Caco-2 (cell line): ENCODE measurements around the gene HELZ. TPM values are rescaled to one million over a fixed set of nuclear protein-coding genes. Genes with fewer than 3 reads are reported as not detected.

Experiments
- BruUV-seq: library from RNA; stranded (reverse); fragments of 400-500 nt; replicated peaks from 2 replicates; lab custom pipeline; 2021; lab: Mats Ljungman, UMichigan
- CTCF ChIA-PET: fragments of 300-600 bp; sonication (Branson Sonifier 250); formaldehyde crosslinking; loops from one replicate; lab custom pipeline; 2022; ENCODE audit warnings: antibody characterized with exemption; lab: Charles Lee
- POLR2A ChIA-PET: fragments of 300-600 bp; sonication (Branson Sonifier 250); formaldehyde crosslinking; loops from one replicate; lab custom pipeline; 2022; ENCODE audit warnings: antibody characterized with exemption; lab: Charles Lee
- DNase-seq, 2 experiments: peaks; one replicate each; pipeline versions ENCODE4 v3.0.0 to v3.0.0-alpha.2; 2020 to 2022
- H3K27me3 ChIP-seq: replicated peaks from 2 replicates; pipeline ENCODE4 v1.6.0; 2011; ENCODE audit warnings: low read length; ENCODE audit not compliant: control insufficient read depth, insufficient read depth
- H3K36me3 ChIP-seq: 2 replicates; pipeline ENCODE4 v1.5.1; 2011; ENCODE audit warnings: low read length; ENCODE audit not compliant: control insufficient read depth, insufficient read depth
- H3K4me1 ChIP-seq: fragments of 250-450 bp; sonication (Bioruptor Pico); 2 replicates; pipeline ENCODE4 v1.5.1; 2020; ENCODE audit warnings: mild to moderate bottlenecking
- H3K4me3 ChIP-seq: 2 replicates; pipeline ENCODE4 v1.5.1; 2011; ENCODE audit warnings: low read depth, mild to moderate bottlenecking, control low read depth, low read length
- H3K9me3 ChIP-seq: fragments of 250-450 bp; sonication (Bioruptor Pico); 2 replicates; pipeline ENCODE4 v1.5.1; 2020; ENCODE audit warnings: mild to moderate bottlenecking, moderate library complexity
- H3K27ac Mint-ChIP-seq: one replicate; pipeline ENCODE4 v1.8.0; 2022; ENCODE audit warnings: mixed read lengths; ENCODE audit not compliant: unreplicated experiment
- H3K27me3 Mint-ChIP-seq: one replicate; pipeline ENCODE4 v1.8.0; 2022; ENCODE audit warnings: mixed read lengths; ENCODE audit not compliant: insufficient read depth, unreplicated experiment
- H3K36me3 Mint-ChIP-seq: one replicate; pipeline ENCODE4 v1.8.0; 2022; ENCODE audit warnings: mild to moderate bottlenecking, mixed read lengths; ENCODE audit not compliant: insufficient read depth, unreplicated experiment
- H3K4me1 Mint-ChIP-seq: one replicate; pipeline ENCODE4 v1.8.0; 2022; ENCODE audit warnings: low read depth, mixed read lengths; ENCODE audit not compliant: unreplicated experiment
- H3K4me3 Mint-ChIP-seq: one replicate; pipeline ENCODE4 v1.8.0; 2022; ENCODE audit warnings: mild to moderate bottlenecking, moderate library complexity, mixed read lengths; ENCODE audit not compliant: unreplicated experiment
- H3K9me3 Mint-ChIP-seq: one replicate; pipeline ENCODE4 v1.8.0; 2022; ENCODE audit warnings: mixed read lengths; ENCODE audit not compliant: unreplicated experiment
- CTCF ChIP-seq, 2 experiments: fragments of 200-600 bp in 1 of 2; IDR thresholded peaks; 1 replicate in 1 of 2; 2 replicates in 1 of 2; pipeline versions ENCODE4 v1.5.1 to v1.8.0; 2011 to 2022; ENCODE audit warnings: antibody characterized with exemption in 1 of 2, control low read depth in 1 of 2, inconsistent platforms in 1 of 2, low read depth in 1 of 2, low read length in 1 of 2, mild to moderate bottlenecking in 1 of 2, moderate library complexity in 1 of 2; ENCODE audit not compliant: insufficient read depth in 1 of 2, severe bottlenecking in 1 of 2, unreplicated experiment in 1 of 2
- intact Hi-C: fragments of 100-400 bp; cut with micrococcal nuclease; formaldehyde crosslinking; loops from one replicate; pipeline ENCODE4 v1.10.0; 2022; ENCODE audit not compliant: unreplicated experiment
- total RNA-seq: library from RNA; stranded (reverse); gene quantifications from 2 replicates; pipeline ENCODE4 v1.2.3, GENCODE V29; 2022

The HELZ gene
- total RNA-seq, 1 experiment from 2014 or later: 63.8 TPM

- CTCF ChIA-PET: interaction anchor here (0.5 kb wide), 1 partner anchor 126 kb away, joined by 3 read pairs; no protein-coding TSS in a partner anchor
- no peak overlapping the region for H3K4me3 Mint-ChIP-seq
Measured at GRCh38 chr17:67186782-67187181, 58.2 kb downstream of the HELZ start.

GRCh38 chr17:67183531-67183930, 61.5 kb downstream of the HELZ start:
- H3K36me3 ChIP-seq: no peaks in the 10 kb centered on the region

More at GRCh38 chr17:67186782-67187181, 58.2 kb downstream of the HELZ start:
- Histone ChIP-seq H3K4me3 (no peak overlapping the region), H3K9me3 (no peaks in the 10 kb centered on the region), H3K36me3 (no peaks in the 10 kb centered on the region), H3K27me3 (no peaks in the 10 kb centered on the region), H3K4me1 (no peaks in the 10 kb centered on the region)
- BruUV-seq: no TSS peak
- Mint-ChIP-seq H3K27me3 (no peaks in the 10 kb centered on the region), H3K36me3 (peaks cover 41% of the 10 kb centered on the region), H3K27ac (no peak overlapping the region), H3K4me1 (no peaks in the 10 kb centered on the region), H3K9me3 (no peaks in the 10 kb centered on the region)
- intact Hi-C loops: no loop called here
- no peak for TF ChIP-seq CTCF (IDR thresholded peaks at IDR 0.05; ENCODE audit: insufficient read depth in 1 of 2, low read depth in 1 of 2, low read length in 1 of 2, severe bottlenecking in 1 of 2, unreplicated experiment in 1 of 2)
- POLR2A ChIA-PET: no interaction called here
- DNase-seq: no peak

GRCh38 chr17:67181825-67182224, 63.2 kb downstream of the HELZ start:
- Histone ChIP-seq H3K36me3 (no peaks in the 10 kb centered on the region), H3K27me3 (no peaks in the 10 kb centered on the region), H3K4me3 (no peak overlapping the region), H3K4me1 (peaks cover 7% of the 10 kb centered on the region), H3K9me3 (no peaks in the 10 kb centered on the region)
- H3K27me3 Mint-ChIP-seq: no peaks in the 10 kb centered on the region
- BruUV-seq: no TSS peak
- H3K9me3 Mint-ChIP-seq: no peaks in the 10 kb centered on the region
- H3K4me3 Mint-ChIP-seq: no peak overlapping the region
- H3K27ac Mint-ChIP-seq: no peak overlapping the region
- H3K4me1 Mint-ChIP-seq: no peaks in the 10 kb centered on the region
- POLR2A ChIA-PET: no interaction called here
- no peak for DNase-seq
- H3K36me3 Mint-ChIP-seq: peaks cover 39% of the 10 kb centered on the region
- intact Hi-C loops: no loop called here
- TF ChIP-seq CTCF (IDR thresholded peaks at IDR 0.05; ENCODE audit: insufficient read depth in 1 of 2, low read depth in 1 of 2, low read length in 1 of 2, severe bottlenecking in 1 of 2, unreplicated experiment in 1 of 2): no peak
- CTCF ChIA-PET: no interaction called here

More at GRCh38 chr17:67183531-67183930, 61.5 kb downstream of the HELZ start:
- no peak for TF ChIP-seq CTCF (IDR thresholded peaks at IDR 0.05; ENCODE audit: insufficient read depth in 1 of 2, low read depth in 1 of 2, low read length in 1 of 2, severe bottlenecking in 1 of 2, unreplicated experiment in 1 of 2)
- POLR2A ChIA-PET: no interaction called here
- BruUV-seq: no TSS peak
- CTCF ChIA-PET: no interaction called here
- no peak for DNase-seq
- Mint-ChIP-seq H3K27me3 (no peaks in the 10 kb centered on the region), H3K36me3 (peaks cover 45% of the 10 kb centered on the region), H3K4me1 (no peaks in the 10 kb centered on the region), H3K27ac (no peak overlapping the region), H3K9me3 (no peaks in the 10 kb centered on the region), H3K4me3 (no peak overlapping the region)
- intact Hi-C loops: no loop called here
- H3K27me3 ChIP-seq: no peaks in the 10 kb centered on the region
- H3K4me1 ChIP-seq: peaks cover 5% of the 10 kb centered on the region
- no peaks in the 10 kb centered on the region for H3K9me3 ChIP-seq
- no peak overlapping the region for H3K4me3 ChIP-seq
